NCI-H446 treated with DMSO at 0.1 percent for 48 hours (cell line): ENCODE results near the gene CFP.
A peak's percentile ranks its signal among the peaks of the same experiment; 100 is the strongest.

Experiments used
- DNase-seq: peaks from one replicate; lab custom pipeline; 2025; lab: John Stamatoyannopoulos, UW

CFP gene

GRCh38 chrX:47637546-47638195 lies 7.9 kb upstream of the CFP start:
- no peak for DNase-seq

- DNase-seq, result no peak
Observed at GRCh38 chrX:47634871-47635575, 5.3 kb upstream of the CFP start.

- no peak for DNase-seq
Observed at GRCh38 chrX:47633689-47634590, 4.2 kb upstream of the CFP start.

- no peak for DNase-seq
Observed at GRCh38 chrX:47632666-47633065, 2.9 kb upstream of the CFP start.

DNA sequence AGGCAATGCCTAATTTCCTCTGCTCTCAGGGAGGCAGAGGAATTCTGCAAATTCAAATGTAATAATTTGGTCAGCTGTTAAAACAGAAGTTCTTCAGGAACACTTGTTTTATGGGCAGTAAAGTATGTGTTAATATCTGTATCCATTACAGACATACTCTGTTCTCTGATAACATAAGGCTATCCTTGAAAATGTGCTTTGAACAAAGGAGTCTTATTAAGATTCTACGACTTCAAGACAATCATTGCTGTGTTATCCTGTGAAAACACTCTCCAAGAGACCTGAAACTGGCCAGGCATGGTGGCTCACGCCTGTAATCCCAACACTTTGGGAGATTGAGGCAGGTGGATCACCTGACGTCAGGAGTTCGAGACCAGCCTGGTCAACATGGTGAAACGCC lies 1.9 kb upstream of the CFP start:
- DNase-seq, result no peak

DNA sequence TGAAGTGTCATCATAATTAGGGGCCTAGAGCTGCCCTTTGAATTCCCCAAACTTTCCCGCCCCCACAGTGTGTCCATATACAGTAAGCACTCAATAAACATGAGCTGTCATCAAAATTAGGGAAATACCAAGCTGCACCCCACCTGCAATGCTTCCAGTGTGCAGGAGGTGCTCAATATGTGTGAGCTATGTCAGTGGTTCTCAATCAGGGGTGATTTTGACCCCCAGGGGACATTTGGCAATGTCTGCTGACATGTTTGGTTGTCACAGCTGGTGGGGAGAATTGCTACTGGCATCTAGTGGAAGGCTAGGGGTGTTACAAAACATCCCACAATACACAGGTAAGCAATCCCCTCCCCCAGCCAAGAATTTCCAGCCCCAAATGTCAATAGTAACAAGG lies 748 bp downstream of the CFP start:
- no peak for DNase-seq

- DNase-seq, result no peak
Observed at GRCh38 chrX:47625365-47625764, 4.4 kb downstream of the CFP start.

GRCh38 chrX:47623540-47624027 lies 6.1 kb downstream of the CFP start:
- DNase-seq, result peak; percentile 73

DNA sequence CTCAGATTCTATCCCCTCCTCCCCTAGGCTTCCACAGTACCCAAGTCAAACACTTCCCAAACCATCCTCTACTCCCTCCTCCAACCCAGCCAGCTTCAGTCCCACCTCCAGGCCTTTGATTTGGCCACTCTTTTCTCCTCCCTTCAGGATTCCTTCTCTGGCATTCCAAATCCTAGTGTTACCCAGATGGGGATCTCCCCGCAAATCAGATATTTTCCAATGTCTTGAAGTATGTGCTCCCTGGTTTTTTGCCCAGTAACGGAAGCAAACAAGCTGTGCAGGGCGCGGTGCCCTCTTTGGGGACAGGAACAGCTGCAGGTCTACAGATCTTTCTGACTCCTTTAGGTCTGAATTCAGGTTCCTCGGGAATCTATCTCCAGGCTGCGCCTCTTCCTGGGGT lies 7.9 kb downstream of the CFP start:
- no peak for DNase-seq

GRCh38 chrX:47620303-47620685 lies 9.4 kb downstream of the CFP start:
- DNase-seq, result no peak

DNA sequence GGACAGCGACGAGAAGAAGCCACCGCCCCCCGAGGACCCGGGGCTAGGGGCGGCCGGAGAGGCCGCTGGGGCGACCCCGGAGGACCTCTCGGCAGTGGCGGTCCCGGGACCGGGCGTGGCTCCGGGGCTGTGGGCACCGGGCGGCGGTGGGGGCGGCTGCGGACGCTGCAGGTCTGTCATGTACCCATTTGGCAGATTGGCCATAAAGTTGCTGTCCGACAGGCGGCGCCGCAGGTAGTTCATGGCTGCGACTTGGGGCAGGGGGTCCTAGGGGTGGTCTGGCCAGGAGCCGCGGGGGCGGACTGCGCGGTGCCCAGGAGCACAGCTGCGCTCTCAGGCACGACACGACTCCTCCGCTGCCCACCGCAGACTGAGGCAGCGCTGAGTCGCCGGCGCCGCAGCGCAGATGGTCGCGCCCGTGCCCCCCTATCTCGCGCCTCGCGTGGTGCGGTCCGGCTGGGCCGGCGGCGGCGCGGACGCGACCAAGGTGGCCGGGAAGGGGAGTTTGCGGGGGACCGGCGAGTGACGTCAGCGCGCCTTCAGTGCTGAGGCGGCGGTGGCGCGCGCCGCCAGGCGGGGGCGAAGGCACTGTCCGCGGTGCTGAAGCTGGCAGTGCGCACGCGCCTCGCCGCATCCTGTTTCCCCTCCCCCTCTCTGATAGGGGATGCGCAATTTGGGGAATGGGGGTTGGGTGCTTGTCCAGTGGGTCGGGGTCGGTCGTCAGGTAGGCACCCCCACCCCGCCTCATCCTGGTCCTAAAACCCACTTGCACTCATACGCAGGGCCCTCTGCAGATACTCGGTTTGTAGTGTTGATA lies 10.0 kb downstream of the CFP start, which contains the start of gene SYN1:
Gene SYN1, minus strand, starts transcription at position 372 of the 817 bp plus-strand sequence. Its CDS starts 129 bp downstream, at position 243.
- peak; percentile 52 for DNase-seq

DNA sequence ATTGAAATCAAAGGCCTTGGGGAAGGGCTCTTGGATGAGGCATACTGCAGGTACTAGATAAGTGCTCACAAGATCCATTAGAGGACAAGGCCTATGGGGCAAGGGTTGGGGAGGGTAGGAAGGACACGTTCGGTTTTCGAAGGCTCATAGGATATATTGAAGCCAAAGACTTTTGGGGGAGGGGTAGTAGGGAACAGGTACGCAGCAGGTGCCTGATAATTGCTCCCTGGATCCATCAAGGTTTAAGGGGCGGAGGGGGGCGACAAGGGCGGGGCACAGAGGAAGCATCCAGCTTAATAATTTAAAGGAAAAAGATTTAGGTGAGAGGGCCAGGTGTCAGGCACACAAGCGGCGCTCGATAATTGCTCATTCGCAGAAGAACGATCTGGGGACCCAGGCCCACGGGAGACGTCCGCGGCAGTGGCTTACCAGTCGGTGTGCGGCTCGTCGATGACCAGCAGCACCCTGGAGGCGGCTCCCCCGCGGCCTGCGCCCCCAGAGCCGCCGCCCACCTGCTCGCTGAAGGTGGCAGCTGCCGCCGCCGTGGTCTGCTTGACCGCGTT lies 10.7 kb downstream of the CFP start:
- no peak for DNase-seq

GRCh38 chrX:47614618-47615017 lies 15.1 kb downstream of the CFP start:
- no peak for DNase-seq

- DNase-seq, result no peak
Observed at GRCh38 chrX:47613082-47613481, 16.6 kb downstream of the CFP start.

DNA sequence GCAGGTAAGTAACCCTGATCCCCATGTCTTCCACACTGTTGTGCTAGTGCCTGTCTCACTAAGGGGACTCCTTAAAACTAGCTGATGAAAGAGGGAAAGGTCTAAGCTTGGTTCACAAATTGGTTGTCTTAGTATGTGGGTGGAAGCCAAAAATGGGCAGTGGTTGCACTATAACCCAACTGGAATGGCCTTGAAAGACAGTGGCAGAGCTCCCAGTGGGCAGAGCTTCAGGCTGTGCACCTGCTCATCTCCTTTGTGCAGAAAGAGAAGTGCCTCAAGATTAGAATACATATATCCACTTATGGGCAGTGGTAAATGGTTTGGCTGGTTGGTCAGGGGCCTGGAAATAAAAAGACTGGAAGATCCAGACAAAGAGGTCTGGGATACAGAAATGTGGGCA lies 17.3 kb downstream of the CFP start:
- no peak for DNase-seq

DNA sequence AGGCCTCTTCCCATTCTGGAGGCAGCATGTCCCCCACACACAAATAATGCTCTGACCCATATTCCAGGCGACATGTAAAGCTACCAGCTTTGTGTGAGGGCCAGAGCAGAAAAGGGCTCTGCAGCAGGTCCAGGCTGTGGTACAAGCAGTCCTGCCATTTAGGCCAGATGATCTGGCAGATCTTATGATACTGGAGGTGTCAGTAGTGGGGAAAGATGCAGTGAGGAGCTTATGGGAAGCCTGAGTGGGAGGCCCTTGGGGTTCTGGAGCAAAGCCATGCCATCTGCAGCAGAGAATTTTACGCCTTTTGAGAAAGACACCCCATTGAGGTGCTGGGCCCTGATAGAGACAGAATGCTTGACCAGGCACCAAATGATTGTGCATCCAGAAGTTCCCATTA lies 17.8 kb downstream of the CFP start:
- DNase-seq, result no peak

DNA sequence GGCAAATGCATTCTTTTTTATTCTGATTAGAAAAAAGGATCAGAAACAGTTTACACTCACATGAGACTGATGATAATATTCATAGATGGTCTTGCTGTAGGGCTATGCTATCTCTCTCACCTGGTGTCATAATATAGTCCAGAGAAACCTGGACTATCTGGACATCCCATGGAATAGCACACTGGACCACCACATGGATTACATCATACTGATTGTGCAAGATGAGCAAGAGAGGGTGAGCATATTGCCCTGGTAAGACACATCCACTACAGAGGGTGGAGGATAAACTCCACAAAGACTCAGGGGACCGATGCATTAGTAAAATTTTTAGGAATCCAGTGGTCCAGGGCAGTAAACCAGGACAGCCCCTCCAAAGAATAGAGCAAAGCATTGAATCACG lies 18.2 kb downstream of the CFP start:
- no peak for DNase-seq

DNA sequence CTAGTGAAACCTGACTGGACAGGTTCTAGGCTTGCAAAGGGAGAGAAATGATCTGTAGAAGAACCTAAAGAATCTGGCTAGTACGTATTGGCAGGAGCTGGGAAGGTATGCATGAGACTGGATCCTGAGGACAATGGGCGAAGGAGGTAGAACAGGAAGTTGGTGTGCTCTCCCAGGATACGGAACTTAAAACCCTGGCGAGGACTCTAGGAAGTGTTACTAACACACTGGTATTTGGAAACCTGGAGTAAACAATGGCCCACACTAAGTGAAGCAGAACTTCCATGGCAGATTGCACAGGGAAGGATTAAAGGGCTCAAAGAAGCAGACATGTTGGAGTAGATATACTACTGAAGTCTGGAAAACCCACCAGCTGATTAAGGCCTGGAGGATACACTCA lies 19.2 kb downstream of the CFP start:
- no peak for DNase-seq

- DNase-seq, result no peak
Observed at GRCh38 chrX:47608130-47608810, 21.5 kb downstream of the CFP start.

GRCh38 chrX:47607091-47607490 lies 22.6 kb downstream of the CFP start:
- DNase-seq, result no peak

DNA sequence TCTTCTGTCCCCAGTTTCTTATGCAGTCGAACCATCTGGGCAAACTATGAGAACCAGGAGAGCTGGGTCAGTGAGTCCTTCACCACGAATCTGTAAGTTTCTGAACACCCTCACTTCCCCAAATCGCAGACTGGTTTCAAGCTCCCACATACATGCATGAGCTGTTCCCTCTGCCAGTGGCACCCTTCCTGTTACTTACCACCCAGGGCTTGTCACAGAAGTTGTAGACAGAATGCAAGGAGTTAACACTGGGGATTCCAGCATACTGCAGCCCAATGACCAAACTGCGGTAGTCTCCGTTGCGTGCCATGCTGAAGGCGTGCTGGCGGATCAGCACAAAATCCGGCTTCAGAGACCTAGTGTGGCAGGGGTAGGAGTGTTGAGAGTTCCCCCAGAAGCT lies 24.7 kb downstream of the CFP start:
- DNase-seq, result no peak
